ENCODE data around the gene SEL1L3. TPM values are rescaled to one million over a fixed set of nuclear protein-coding genes. Genes with fewer than 3 reads are reported as not detected.
"Not testable (repeated sequence)": the region's sequence is repeated elsewhere in the genome, so short reads cannot be mapped to it uniquely, and the experiment has no call there.

Gene SEL1L3
- polyA plus RNA-seq (2013, experiment 1 of 2; ENCODE audit: insufficient read length) = 58.9 TPM
- polyA plus RNA-seq (2013, experiment 2 of 2; ENCODE audit: insufficient read length) = 57.5 TPM

DNA sequence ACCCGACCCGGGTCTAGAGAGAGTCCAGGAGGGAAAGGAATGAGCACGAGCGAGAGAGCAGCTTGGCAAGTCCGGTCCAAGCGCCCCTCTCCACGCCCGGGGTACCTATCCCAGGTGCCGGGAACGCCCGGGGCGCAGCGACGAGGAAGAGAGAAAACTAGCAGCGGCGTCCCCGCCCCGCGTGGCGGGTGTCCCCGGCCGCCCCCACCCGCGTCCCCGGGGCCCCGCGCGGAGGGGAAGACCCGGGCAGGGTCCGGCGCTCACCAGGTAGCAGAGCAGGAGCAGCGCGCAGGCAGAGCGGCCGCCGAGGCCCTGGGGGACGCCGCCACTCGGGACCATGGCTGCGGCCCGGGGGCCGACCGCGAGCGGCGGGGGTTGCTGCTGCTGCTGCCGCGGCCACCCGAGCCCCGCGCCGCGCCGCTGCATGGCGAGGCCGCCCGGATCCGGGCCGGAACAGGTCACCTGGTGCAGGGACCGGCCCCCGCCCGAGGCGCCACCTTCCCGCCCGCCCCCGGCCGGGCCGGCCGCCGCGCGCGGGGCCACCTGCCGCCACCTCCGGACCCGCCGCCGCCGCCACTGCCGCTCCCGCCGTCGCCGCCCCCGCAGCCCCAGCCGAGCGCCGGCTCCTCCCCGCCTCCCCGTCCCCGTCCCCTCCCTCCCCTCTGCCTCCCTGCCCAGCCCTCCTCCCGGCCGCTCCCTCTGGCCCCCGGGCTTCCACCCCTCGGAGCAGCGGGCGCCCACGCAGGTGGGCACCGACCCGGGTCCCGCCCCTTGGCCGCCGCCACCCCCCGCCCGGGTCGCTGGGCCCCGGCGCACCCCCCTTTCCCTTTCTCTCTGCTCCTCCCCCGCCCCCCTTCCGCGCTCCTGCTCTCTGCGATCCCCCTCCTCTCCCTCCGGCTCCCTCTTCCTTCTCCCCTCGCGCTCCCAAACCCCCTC, at the start of gene SEL1L3:
Gene SEL1L3, minus strand, starts transcription at position 578 of the 936 bp plus-strand sequence. Its CDS starts 152 bp downstream, at position 426.
- peak; percentile 36 for DNase-seq

GRCh38 chr4:25911356-25911755, 48.6 kb upstream of the SEL1L3 start:
- no peak for DNase-seq

DNA sequence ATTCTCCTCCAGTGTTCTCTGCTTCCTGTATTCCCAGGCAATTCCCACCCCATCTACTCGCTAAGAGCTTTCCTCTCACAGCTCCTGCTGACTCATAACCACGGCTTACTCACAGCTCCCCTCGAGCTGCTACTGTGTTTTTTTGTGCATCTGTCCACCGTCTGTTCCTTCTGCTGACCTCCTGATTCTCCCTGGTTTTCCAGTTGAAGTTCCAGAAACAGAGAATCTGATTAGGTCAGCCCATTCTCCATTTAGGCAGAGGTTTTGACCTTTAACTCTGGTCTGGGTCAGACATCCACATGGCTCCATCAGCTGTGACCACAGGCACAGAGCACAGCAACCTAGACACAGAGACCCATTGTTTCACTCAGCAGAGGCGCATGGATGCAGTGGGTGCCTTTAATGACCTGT, 45.7 kb upstream of the SEL1L3 start:
- DNase-seq = peak; percentile 94

- DNase-seq = not testable (repeated sequence)
These were observed 43.3 kb upstream of the SEL1L3 start for GRCh38 chr4:25906113-25906512.

- no peak for DNase-seq
These were observed 42.6 kb upstream of the SEL1L3 start for GRCh38 chr4:25905371-25905770.

GRCh38 chr4:25904748-25905082, 41.9 kb upstream of the SEL1L3 start:
- no peak for DNase-seq

- DNase-seq = no peak
These were observed 41.3 kb upstream of the SEL1L3 start for GRCh38 chr4:25903900-25904747.

DNA sequence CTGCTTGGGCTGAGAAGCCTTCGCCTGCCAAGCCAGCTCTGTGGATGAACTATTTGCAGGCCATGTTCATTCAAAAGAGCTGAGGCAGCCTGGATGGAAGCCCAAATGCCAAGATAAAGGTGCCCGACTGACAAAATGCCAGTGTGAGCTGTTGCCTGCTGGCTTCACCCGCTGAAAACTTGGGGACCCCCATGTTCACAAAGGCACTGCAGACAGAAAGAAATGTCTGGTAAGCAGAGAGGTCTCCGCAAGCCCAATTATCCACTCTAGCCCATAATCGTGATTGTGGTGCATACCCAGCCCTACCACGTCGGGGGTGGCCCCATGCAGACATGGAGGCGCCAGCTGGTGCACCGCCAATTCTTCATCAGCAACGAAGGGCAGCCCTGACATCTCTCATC, 38.2 kb upstream of the SEL1L3 start:
- no peak for DNase-seq

- peak; percentile 51 for DNase-seq
These were observed 37.5 kb upstream of the SEL1L3 start for GRCh38 chr4:25900310-25900709.

- no peak for DNase-seq
These were observed 34.2 kb upstream of the SEL1L3 start for GRCh38 chr4:25896776-25897539.

GRCh38 chr4:25892796-25893195, 30.0 kb upstream of the SEL1L3 start:
- DNase-seq = no peak

- DNase-seq = no peak
These were observed 28.0 kb upstream of the SEL1L3 start for GRCh38 chr4:25890571-25891485.

GRCh38 chr4:25889589-25890503, 27.1 kb upstream of the SEL1L3 start:
- DNase-seq = no peak

- peak; percentile 15 for DNase-seq
These were observed 26.0 kb upstream of the SEL1L3 start for GRCh38 chr4:25888781-25889180.

- peak; percentile 61 for DNase-seq
These were observed 21.4 kb upstream of the SEL1L3 start for GRCh38 chr4:25884031-25884782.

DNA sequence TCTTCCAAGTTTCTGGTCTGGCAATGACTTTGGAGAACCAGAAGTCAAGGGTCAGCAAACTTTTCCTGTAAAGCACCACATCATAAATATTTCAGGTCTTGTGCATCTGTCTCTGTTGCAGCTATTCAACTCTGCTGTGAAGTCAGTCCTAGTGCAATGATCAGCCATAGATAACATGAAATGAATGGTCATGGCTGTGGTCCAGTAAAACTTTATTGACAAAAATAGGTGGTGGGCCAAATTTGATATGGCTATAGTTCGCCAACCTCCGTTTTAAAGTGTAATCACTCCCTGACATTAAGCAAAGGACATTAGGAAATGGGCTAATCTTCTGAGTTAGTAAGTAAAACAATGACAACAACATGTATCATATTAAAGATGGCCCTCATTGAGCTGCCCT, 20.8 kb upstream of the SEL1L3 start:
- DNase-seq = no peak

DNA sequence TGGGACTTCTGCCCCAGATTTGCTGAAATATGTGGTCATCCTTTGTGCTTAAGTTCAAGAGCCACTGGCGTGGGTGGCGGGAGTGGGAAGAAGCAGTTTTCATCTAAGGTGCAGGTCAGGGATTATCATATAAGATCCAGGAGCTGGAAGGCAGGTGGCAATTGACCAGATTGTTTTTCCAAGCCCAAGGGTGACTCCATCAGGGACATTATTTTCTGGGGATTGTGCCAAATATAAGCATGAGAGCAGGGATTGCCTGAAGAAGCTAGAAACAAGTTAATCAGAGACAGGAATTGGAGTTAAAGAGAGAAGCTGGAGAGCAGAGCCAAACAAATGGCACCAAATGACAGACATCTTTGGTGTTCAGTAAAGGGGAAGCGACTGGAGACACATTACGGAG, 19.4 kb upstream of the SEL1L3 start:
- DNase-seq = no peak

- no peak for DNase-seq
These were observed 18.4 kb upstream of the SEL1L3 start for GRCh38 chr4:25881193-25881592.

GRCh38 chr4:25879991-25880651, 17.3 kb upstream of the SEL1L3 start:
- peak; percentile 67 for DNase-seq
